ENCODE results near the gene WTAP.

- TF ChIP-seq, protein P1, sequence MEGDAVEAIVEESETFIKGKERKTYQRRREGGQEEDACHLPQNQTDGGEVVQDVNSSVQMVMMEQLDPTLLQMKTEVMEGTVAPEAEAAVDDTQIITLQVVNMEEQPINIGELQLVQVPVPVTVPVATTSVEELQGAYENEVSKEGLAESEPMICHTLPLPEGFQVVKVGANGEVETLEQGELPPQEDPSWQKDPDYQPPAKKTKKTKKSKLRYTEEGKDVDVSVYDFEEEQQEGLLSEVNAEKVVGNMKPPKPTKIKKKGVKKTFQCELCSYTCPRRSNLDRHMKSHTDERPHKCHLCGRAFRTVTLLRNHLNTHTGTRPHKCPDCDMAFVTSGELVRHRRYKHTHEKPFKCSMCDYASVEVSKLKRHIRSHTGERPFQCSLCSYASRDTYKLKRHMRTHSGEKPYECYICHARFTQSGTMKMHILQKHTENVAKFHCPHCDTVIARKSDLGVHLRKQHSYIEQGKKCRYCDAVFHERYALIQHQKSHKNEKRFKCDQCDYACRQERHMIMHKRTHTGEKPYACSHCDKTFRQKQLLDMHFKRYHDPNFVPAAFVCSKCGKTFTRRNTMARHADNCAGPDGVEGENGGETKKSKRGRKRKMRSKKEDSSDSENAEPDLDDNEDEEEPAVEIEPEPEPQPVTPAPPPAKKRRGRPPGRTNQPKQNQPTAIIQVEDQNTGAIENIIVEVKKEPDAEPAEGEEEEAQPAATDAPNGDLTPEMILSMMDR (IDR thresholded peaks at IDR 0.05) = no peak
- TF ChIP-seq POLR2A (IDR thresholded peaks at IDR 0.05) = no peak
Measured at GRCh38 chr6:159686703-159687102, 40.6 kb upstream of the WTAP start.

Measured in transverse colon (tissue), 3 donors.